Heart right ventricle (tissue), 16 donors: ENCODE data around the gene CA10. TPM values are rescaled to one million over a fixed set of nuclear protein-coding genes. Genes with fewer than 3 reads are reported as not detected.

Experiments
- ATAC-seq, 8 donors: fragments of 200-7000 bp; cut with Tn5 transposase; one replicate each; pipeline ENCODE4 v1.9.1; 2020; ENCODE audit warnings: mild to moderate bottlenecking in 8 of 8, moderate library complexity in 8 of 8, moderate number of reproducible peaks in 1 of 8
- DNase-seq, 2 donors: peaks; one replicate each; pipeline ENCODE4 v3.0.0-alpha.2; 2020
- H3K27ac ChIP-seq, 10 donors: fragments of 200-600 bp; sonication (generic) in 2 of 10; one replicate each; pipeline versions ENCODE4 v1.5.0 to v1.8.0; 2020 to 2022; ENCODE audit warnings: mild to moderate bottlenecking in 3 of 10
- H3K27me3 ChIP-seq, 7 donors: fragments of 200-600 bp; one replicate each; pipeline ENCODE4 v1.8.0; 2021 to 2022; ENCODE audit warnings: mild to moderate bottlenecking in 2 of 7
- H3K36me3 ChIP-seq, 9 donors: fragments of 200-600 bp; sonication (generic) in 1 of 9; one replicate each; pipeline versions ENCODE4 v1.5.0 to v1.8.0; 2020 to 2022; ENCODE audit warnings: mild to moderate bottlenecking in 2 of 9
- H3K4me1 ChIP-seq, 9 donors: fragments of 200-600 bp; sonication (generic) in 1 of 9; one replicate each; pipeline versions ENCODE4 v1.5.0 to v1.8.0; 2020 to 2022; ENCODE audit warnings: mild to moderate bottlenecking in 4 of 9
- H3K4me3 ChIP-seq, 10 donors: fragments of 200-600 bp; sonication (generic) in 2 of 10; one replicate each; pipeline versions ENCODE4 v1.5.0 to v1.8.0; 2020 to 2022; ENCODE audit warnings: mild to moderate bottlenecking in 7 of 10, moderate library complexity in 2 of 10
- H3K9me3 ChIP-seq, 11 donors: fragments of 200-600 bp in 10 of 11; sonication (generic) in 2 of 11; one replicate each; pipeline versions ENCODE4 v1.5.0 to v1.8.0; 2013 to 2022; ENCODE audit warnings: mild to moderate bottlenecking in 2 of 11, control low read depth in 1 of 11, moderate library complexity in 1 of 11
- CTCF ChIP-seq, 9 donors: fragments of 200-600 bp; sonication (generic) in 2 of 9; IDR thresholded peaks; one replicate each; pipeline versions ENCODE4 v1.5.0 to v1.8.0; 2021 to 2022; ENCODE audit warnings: antibody characterized with exemption in 9 of 9, mild to moderate bottlenecking in 5 of 9, moderate library complexity in 1 of 9
- WGBS, 2 donors: extraction: QIAGEN DNeasy Blood & Tissue Kit; methylation state at CpG; one replicate each; pipeline ENCODE4 v1.1.7; 2013; ENCODE audit warnings: inconsistent platforms in 1 of 2; 5-methylcytosine and 5-hydroxymethylcytosine counted together
- intact Hi-C, 10 donors: fragments of 100-400 bp; cut with DNase I; formaldehyde crosslinking; loops; one replicate each; pipeline versions ENCODE4 v1.11.1 to v1.14.2; 2022
- polyA plus RNA-seq, 2 donors: library from polyadenylated mRNA; stranded (reverse); fragments of 200-250 nt; gene quantifications; one replicate each; pipeline ENCODE4 v1.2.3, GENCODE V29; 2013
- total RNA-seq, 10 donors: library from RNA; stranded (reverse); fragmentation: NEBNext Ultra II Directional in 3 of 10; extraction: Animal tissue kit (Norgen Biotek cat#: 25700) in 3 of 10; gene quantifications; one replicate each; pipeline versions ENCODE4 v1.2.1 to v1.2.4, GENCODE V29; 2021 to 2023
- donor health status: Arrhythmogenic right ventricular cardiomyopathy.
- donor health status: ischemic (EF 13 %, LVEDD 7.1; RV severe dilation, severe dysfunction).
- donor health status: healthy with polysubstance abuse.
- donor health status: DM: no; HTN: yes; CAD: no.
- donor health status: DM: no; HTN: no; CAD: no.
- donor health status: ischemic (EF 25% LVEDD 6.9; RV normal size, moderate dysfunction).
- donor health status: ischemic (EF 25% LVEDD 5.7; RV mildly dilated, moderate dysfunction).
- donor health status: healthy.
- donor health status: DM: yes; HTN: yes; CAD: no.
- donor health status: Ischemic cardiomyopathy.
- donor health status: ischemic (EF 35%, LVEDD 5.7; RV mildly dilated, moderate dysfunction).
- donor health status: nonischemic (EF 11% LVEDD 7.7; RV severe dilation, severe dysfunction).
- donor health status: DM: yes; HTN: yes; CAD: no.
- donor health status: PGD.
- donor health status: ischemic (EF 29% LVEDD 5.4; RV normal size, mild dysfunction).
- donor health status: nonischemic (EF 23%, LVEDD 6.1; RV moderate dilation, normal function).

Gene CA10
- total and polyA plus RNA-seq, 12 donors: not detected

DNA sequence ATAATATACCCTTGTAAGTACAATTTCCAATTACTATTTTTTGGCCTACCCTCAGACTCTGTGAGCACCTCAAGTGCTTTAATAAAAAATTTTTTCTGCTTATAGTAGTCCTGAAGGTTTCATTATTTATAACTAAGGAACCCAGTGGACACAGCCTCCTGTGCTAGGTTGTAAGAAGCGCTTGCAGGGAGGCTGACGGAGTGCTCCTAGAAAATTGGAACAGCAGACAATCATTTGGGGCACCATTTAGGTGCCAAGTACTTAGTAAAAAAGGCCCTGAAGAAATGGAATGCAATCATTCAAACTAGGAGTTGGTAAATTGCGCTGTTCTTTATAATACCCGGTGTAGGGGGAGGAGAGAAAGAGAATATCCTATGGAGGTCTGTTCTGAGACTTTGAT is 19.8 kb downstream of the CA10 start:
- ATAC-seq (no peak), DNase-seq (no peak)
- Histone ChIP-seq H3K9me3 (no peaks in the 10 kb centered on the region), H3K4me1 (no peaks in the 10 kb centered on the region), H3K4me3 (no peak overlapping the region), H3K27me3 (peaks cover 0 to 12% (median 0%) of the 10 kb centered on the region in 7 donors), H3K27ac (no peak overlapping the region), H3K36me3 (no peaks in the 10 kb centered on the region)
- no peak for TF ChIP-seq CTCF (IDR thresholded peaks at IDR 0.05)
- WGBS, 2 donors: 82 to 90% methylated on average over 4 of the region's 4 CpGs
- intact Hi-C loops: loop anchor here in 1 of 10 donors (10.0 kb wide), 1 partner anchor 786 kb away; no protein-coding TSS in a partner anchor

DNA sequence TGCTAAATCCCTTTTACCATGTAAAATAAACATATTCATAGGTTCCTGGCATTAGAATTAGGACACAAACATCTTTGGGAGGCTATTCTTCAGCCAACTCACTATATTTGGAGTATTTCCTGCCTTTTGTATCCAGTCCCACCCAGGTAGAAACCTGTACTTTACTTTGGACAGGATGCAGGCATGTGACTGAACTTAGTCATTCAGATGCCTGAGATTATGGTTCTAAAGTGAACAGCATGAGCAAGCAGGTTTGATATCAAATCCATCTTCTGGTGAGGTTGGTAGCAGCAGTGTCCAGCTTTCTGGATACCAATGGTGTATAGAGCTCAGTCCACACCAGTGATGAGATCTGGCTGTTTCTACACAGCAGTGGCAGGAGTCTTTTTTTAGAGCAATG is 20.2 kb downstream of the CA10 start:
- intact Hi-C loops: loop anchor here in 1 of 10 donors (10.0 kb wide), 1 partner anchor 786 kb away; no protein-coding TSS in a partner anchor
- Histone ChIP-seq H3K4me3 (no peak overlapping the region), H3K9me3 (no peaks in the 10 kb centered on the region), H3K27me3 (peaks cover 0 to 12% (median 0%) of the 10 kb centered on the region in 7 donors), H3K4me1 (no peaks in the 10 kb centered on the region), H3K27ac (no peak overlapping the region), H3K36me3 (no peaks in the 10 kb centered on the region)
- TF ChIP-seq CTCF (IDR thresholded peaks at IDR 0.05): no peak
- no peak for ATAC-seq
- no peak for DNase-seq

- intact Hi-C loops: loop anchor here in 1 of 10 donors (10.0 kb wide), 1 partner anchor 789 kb away; no protein-coding TSS in a partner anchor
- ATAC-seq (no peak), DNase-seq (no peak)
- no peak for TF ChIP-seq CTCF (IDR thresholded peaks at IDR 0.05)
- WGBS, 2 donors: 45 to 52% methylated on average over 6 of the region's 6 CpGs
- Histone ChIP-seq H3K4me3 (no peak overlapping the region), H3K27ac (no peak overlapping the region), H3K4me1 (no peaks in the 10 kb centered on the region), H3K36me3 (no peaks in the 10 kb centered on the region), H3K9me3 (no peaks in the 10 kb centered on the region), H3K27me3 (peaks cover 0 to 11% (median 0%) of the 10 kb centered on the region in 7 donors)
These were observed 22.3 kb downstream of the CA10 start for GRCh38 chr17:52136166-52136565.

GRCh38 chr17:52134641-52135040 is 23.9 kb downstream of the CA10 start:
- Histone ChIP-seq H3K36me3 (no peaks in the 10 kb centered on the region), H3K4me3 (no peak overlapping the region), H3K9me3 (no peaks in the 10 kb centered on the region), H3K27ac (no peak overlapping the region), H3K4me1 (no peaks in the 10 kb centered on the region), H3K27me3 (peaks cover 0 to 11% (median 0%) of the 10 kb centered on the region in 7 donors)
- intact Hi-C loops: loop anchor here in 1 of 10 donors (10.0 kb wide), 1 partner anchor 790 kb away; no protein-coding TSS in a partner anchor
- TF ChIP-seq CTCF (IDR thresholded peaks at IDR 0.05): no peak
- no peak for DNase-seq
- ATAC-seq: no peak
- WGBS, 2 donors: 58 to 68% methylated on average over 1 of the region's 1 CpG
